ENCODE measurements around the gene GTPBP4. TPM values are rescaled to one million over a fixed set of nuclear protein-coding genes. Genes with fewer than 3 reads are reported as not detected.

Gene GTPBP4
- 46.2 TPM for total RNA-seq (ENCODE audit: unreplicated experiment)
- long read RNA-seq, full-length matches to known transcripts: 25 of 57 reads
- long read RNA-seq, partial matches to known transcripts: 25 of 57 reads
- long read RNA-seq, other reads (novel, unspliced or antisense): 7 of 57 reads

DNA sequence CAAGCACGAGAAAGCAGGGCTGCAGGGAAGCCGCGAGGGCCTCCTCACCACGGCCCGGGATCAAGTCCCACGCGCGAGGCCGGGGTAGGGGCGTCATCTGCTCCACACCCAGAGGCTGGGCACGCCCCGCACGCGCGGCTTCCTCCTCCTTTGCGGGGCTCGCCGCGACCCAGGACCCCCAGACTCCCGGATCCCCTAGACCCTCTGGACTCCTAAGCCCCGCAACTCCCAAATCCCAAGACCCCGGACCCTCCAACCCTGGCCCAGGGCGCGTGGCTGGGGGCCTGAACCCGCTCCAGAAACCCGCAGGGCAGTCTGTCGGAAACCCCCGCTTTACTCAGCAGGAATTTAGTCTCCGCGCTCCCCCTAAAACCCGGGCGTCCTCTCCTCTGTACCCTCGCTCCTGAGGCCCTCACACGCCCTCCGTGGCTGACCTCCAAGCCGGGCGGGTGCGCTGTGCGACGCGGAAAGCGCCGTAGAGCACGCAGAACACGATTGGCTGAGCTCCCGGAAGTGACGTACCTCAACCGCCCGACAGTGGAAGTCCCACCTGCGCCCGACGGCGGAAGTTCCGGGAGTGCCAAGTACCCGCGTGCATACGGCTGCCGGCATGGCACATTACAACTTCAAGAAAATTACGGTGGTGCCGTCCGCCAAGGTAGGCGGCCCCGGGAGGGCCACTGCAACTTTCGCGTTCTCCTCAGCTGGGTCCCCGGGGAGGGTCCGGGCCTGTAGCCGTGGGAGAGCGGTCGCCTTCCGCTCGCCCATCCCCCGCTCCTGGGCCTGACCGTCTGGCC, at the start of gene GTPBP4:
Gene GTPBP4 (plus strand): TSS at position 565 of the 797 bp plus-strand sequence. CDS start 46 bp downstream, at position 611.
- Mint-ChIP-seq H3K4me3 (ENCODE audit: unreplicated experiment) (peak within 1 kb of the TSS; percentile 99), H3K9me3 (ENCODE audit: unreplicated experiment) (no peaks in the 10 kb centered on the region), H3K27ac (ENCODE audit: unreplicated experiment) (peak within 1 kb of the TSS; percentile 96), H3K4me1 (ENCODE audit: unreplicated experiment) (peaks cover 16% of the 10 kb centered on the region), H3K27me3 (ENCODE audit: unreplicated experiment) (peaks cover 8% of the 10 kb centered on the region), H3K36me3 (ENCODE audit: low read depth, unreplicated experiment) (peaks cover 4% of the 10 kb centered on the region)
- no peak for TF ChIP-seq CTCF (IDR thresholded peaks at IDR 0.05; ENCODE audit: unreplicated experiment)
- peak; percentile 88 for DNase-seq (ENCODE audit: low spot score)

- Mint-ChIP-seq H3K9me3 (ENCODE audit: unreplicated experiment) (no peaks in the 10 kb centered on the region), H3K4me3 (ENCODE audit: unreplicated experiment) (no peak overlapping the region), H3K4me1 (ENCODE audit: unreplicated experiment) (peaks cover 13% of the 10 kb centered on the region), H3K27me3 (ENCODE audit: unreplicated experiment) (peaks cover 5% of the 10 kb centered on the region), H3K27ac (ENCODE audit: unreplicated experiment) (no peak overlapping the region), H3K36me3 (ENCODE audit: low read depth, unreplicated experiment) (no peaks in the 10 kb centered on the region)
- no peak for DNase-seq (ENCODE audit: low spot score)
- TF ChIP-seq CTCF (IDR thresholded peaks at IDR 0.05; ENCODE audit: unreplicated experiment): no peak
Measured at GRCh38 chr10:938941-939678, 49.1 kb upstream of the GTPBP4 start.

DNA sequence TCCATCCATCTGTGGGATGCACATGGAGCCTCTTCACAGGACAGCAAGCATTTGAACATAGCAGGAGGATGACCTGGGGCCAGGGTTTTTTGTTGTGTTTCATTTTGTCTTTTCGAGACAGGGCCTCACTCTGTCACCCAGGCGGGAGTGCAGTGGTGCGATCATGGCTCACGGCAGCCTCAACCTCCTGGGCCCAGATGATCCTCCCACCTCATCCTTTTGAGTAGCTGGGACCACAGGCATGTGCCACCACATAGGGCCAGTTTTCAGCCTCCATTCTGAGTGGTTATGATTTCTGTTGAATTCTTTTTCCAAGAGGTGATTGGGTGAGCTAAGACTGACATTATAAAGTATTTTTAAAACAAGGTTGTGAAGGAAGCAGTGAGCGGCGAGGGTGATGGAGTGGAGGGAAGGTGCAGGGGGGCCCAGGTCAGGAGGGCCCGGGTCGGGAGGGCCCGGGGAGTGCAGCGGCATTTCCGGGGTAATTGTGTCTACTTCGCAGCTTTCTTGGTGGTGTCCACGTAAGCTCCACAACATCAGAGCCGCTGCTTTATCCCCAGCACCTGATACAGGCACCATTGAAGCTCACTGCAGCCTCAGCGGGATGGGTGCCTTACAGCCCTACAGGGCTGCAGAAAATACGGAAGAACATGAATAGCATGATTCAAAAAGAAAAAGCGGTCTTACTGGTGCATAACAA, 44.8 kb upstream of the GTPBP4 start:
- no peaks in the 10 kb centered on the region for H3K36me3 Mint-ChIP-seq (ENCODE audit: low read depth, unreplicated experiment)
- no peak for TF ChIP-seq CTCF (IDR thresholded peaks at IDR 0.05; ENCODE audit: unreplicated experiment)
- no peak overlapping the region for H3K27ac Mint-ChIP-seq (ENCODE audit: unreplicated experiment)
- peaks cover 1% of the 10 kb centered on the region for H3K27me3 Mint-ChIP-seq (ENCODE audit: unreplicated experiment)
- no peak overlapping the region for H3K4me3 Mint-ChIP-seq (ENCODE audit: unreplicated experiment)
- H3K9me3 Mint-ChIP-seq (ENCODE audit: unreplicated experiment): no peaks in the 10 kb centered on the region
- H3K4me1 Mint-ChIP-seq (ENCODE audit: unreplicated experiment): peaks cover 16% of the 10 kb centered on the region
- no peak for DNase-seq (ENCODE audit: low spot score)

DNA sequence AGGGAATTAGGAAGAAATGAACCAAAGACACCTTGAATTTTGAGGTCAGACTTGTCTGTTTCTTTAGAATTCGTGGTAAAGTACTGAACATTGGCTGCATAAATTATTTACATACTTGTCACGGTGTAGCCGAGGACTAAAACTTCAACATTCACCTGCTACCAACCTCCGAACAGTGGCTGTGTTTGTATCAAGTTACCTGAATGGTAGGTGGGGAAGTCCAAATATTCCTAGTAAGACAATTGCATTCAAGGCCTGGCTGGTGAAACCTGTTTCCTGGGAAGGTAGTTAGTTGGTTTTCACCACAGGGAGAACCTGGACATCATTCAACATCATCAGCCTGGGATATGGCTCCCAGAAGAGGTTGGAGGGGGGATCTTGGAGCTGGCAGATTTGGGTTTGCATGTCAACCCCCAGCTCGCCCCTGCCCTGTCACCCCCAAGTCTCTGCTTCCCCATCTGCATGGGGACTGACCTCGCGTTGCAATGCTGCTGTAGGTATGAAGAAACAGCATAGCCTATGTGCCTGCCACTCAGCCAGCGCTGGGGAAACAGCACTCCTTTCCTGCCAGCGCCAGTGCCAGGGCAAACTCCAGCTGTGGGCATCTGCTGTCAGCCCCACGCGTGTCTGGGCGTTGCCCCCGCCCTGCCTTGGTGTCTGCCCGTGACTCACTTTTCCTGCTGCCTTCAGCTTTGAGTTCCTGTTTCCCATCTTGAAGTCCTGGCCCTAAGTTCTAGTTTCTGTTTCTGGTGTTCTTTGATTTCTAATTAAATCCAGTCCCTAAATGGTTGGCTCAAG, 44.0 kb upstream of the GTPBP4 start:
- Mint-ChIP-seq H3K27ac (ENCODE audit: unreplicated experiment) (peak overlapping the region; percentile 83), H3K36me3 (ENCODE audit: low read depth, unreplicated experiment) (no peaks in the 10 kb centered on the region), H3K4me1 (ENCODE audit: unreplicated experiment) (peaks cover 9% of the 10 kb centered on the region), H3K9me3 (ENCODE audit: unreplicated experiment) (no peaks in the 10 kb centered on the region), H3K4me3 (ENCODE audit: unreplicated experiment) (no peak overlapping the region), H3K27me3 (ENCODE audit: unreplicated experiment) (peaks cover 3% of the 10 kb centered on the region)
- no peak for TF ChIP-seq CTCF (IDR thresholded peaks at IDR 0.05; ENCODE audit: unreplicated experiment)
- DNase-seq (ENCODE audit: low spot score): no peak

Measured in endothelial cell (in vitro differentiated cells).